Prostate gland (tissue), 2 donors: ENCODE results near the gene ZBTB21. TPM values are rescaled to one million over a fixed set of nuclear protein-coding genes. Genes with fewer than 3 reads are reported as not detected.

Experiments
- DNase-seq: peaks from one replicate; pipeline ENCODE4 v3.0.0-alpha.2; 2019; ENCODE audit warnings: low spot score
- H3K27ac ChIP-seq, 2 donors: fragments of 200-600 bp; sonication (generic); 2 replicates each; pipeline ENCODE4 v1.5.1; 2017 to 2019
- H3K27me3 ChIP-seq: fragments of 200-600 bp; sonication (generic); replicated peaks from 2 replicates; pipeline ENCODE4 v1.5.1; 2019; ENCODE audit not compliant: insufficient read depth
- H3K36me3 ChIP-seq, 2 donors: fragments of 200-600 bp; sonication (generic); 1 replicate in 1 of 2; 2 replicates in 1 of 2; pipeline versions ENCODE4 v1.5.1 to v1.8.1; 2017 to 2019
- H3K4me1 ChIP-seq: fragments of 200-600 bp; sonication (generic); replicated peaks from 2 replicates; pipeline ENCODE4 v1.5.1; 2019
- H3K4me3 ChIP-seq, 2 donors: fragments of 200-600 bp; sonication (generic); 2 replicates each; pipeline ENCODE4 v1.5.1; 2017 to 2019
- H3K9me3 ChIP-seq: fragments of 200-600 bp; sonication (generic); 2 replicates; pipeline ENCODE4 v1.5.1; 2017
- CTCF ChIP-seq, 4 experiments: fragments of 200-600 bp in 2 of 4; fragments of 450-650 bp in 2 of 4; sonication (generic) in 2 of 4; IDR thresholded peaks; 1 replicate in 3 of 4; 2 replicates in 1 of 4; pipeline ENCODE4 v1.5.1; 2016 to 2019; ENCODE audit warnings: antibody characterized with exemption in 4 of 4, mild to moderate bottlenecking in 2 of 4, moderate library complexity in 2 of 4
- POLR2A ChIP-seq: fragments of 450-650 bp; IDR thresholded peaks from one replicate; pipeline ENCODE4 v1.6.1; 2016; ENCODE audit warnings: antibody characterized with exemption, mild to moderate bottlenecking
- POLR2AphosphoS5 ChIP-seq: sonication (generic); formaldehyde crosslinking; IDR thresholded peaks from one replicate; pipeline ENCODE4 v1.6.1; 2017; ENCODE audit warnings: antibody characterized with exemption
- WGBS: methylation state at CpG from one replicate; pipeline ENCODE4 v1.1.5; 2018; 5-methylcytosine and 5-hydroxymethylcytosine counted together
- intact Hi-C: fragments of 100-400 bp; cut with DNase I; formaldehyde crosslinking; loops from one replicate; pipeline ENCODE4 v1.14.2; 2022
- total RNA-seq, 2 donors: library from RNA; depleted of rRNA; stranded (reverse); fragments of >200 nt; gene quantifications; one replicate each; pipeline ENCODE4 v1.1.0, GENCODE V29; 2016

Gene ZBTB21
- total RNA-seq, 2 donors from 2014 or later: 12.3 to 13.6 TPM

GRCh38 chr21:42031816-42032215 is 21.7 kb upstream of the ZBTB21 start:
- intact Hi-C loops: no loop called here
- no peak for TF ChIP-seq POLR2AphosphoS5
- TF ChIP-seq POLR2A: no peak
- no peak for TF ChIP-seq CTCF (IDR thresholded peaks at IDR 0.05)
- DNase-seq: peak; percentile 13
- no peak overlapping the region for H3K27ac ChIP-seq
- 62% methylated on average over 4 of the region's 4 CpGs for WGBS
- H3K4me3 ChIP-seq: no peak overlapping the region
- H3K27me3 ChIP-seq: no peaks in the 10 kb centered on the region
- no peaks in the 10 kb centered on the region for H3K36me3 ChIP-seq
- H3K4me1 ChIP-seq: no peaks in the 10 kb centered on the region
- no peaks in the 10 kb centered on the region for H3K9me3 ChIP-seq

GRCh38 chr21:42031241-42031640 is 21.1 kb upstream of the ZBTB21 start:
- no peaks in the 10 kb centered on the region for H3K27me3 ChIP-seq
- H3K4me3 ChIP-seq: no peak overlapping the region
- intact Hi-C loops: no loop called here
- TF ChIP-seq POLR2AphosphoS5 (no peak), POLR2A (no peak), CTCF (IDR thresholded peaks at IDR 0.05) (no peak)
- no peak for DNase-seq
- no peak overlapping the region for H3K27ac ChIP-seq
- no peaks in the 10 kb centered on the region for H3K9me3 ChIP-seq
- H3K4me1 ChIP-seq: no peaks in the 10 kb centered on the region
- 58% methylated on average over 9 of the region's 9 CpGs for WGBS
- H3K36me3 ChIP-seq: no peaks in the 10 kb centered on the region

GRCh38 chr21:42030311-42030710 is 20.2 kb upstream of the ZBTB21 start:
- H3K9me3 ChIP-seq: no peaks in the 10 kb centered on the region
- no peaks in the 10 kb centered on the region for H3K27me3 ChIP-seq
- intact Hi-C loops: no loop called here
- H3K4me3 ChIP-seq: no peak overlapping the region
- H3K4me1 ChIP-seq: no peaks in the 10 kb centered on the region
- TF ChIP-seq CTCF (IDR thresholded peaks at IDR 0.05): no peak
- no peak for TF ChIP-seq POLR2AphosphoS5
- no peak for TF ChIP-seq POLR2A
- no peaks in the 10 kb centered on the region for H3K36me3 ChIP-seq
- no peak for DNase-seq
- 89% methylated on average over 4 of the region's 4 CpGs for WGBS
- H3K27ac ChIP-seq: no peak overlapping the region

GRCh38 chr21:42028766-42029425 is 18.7 kb upstream of the ZBTB21 start:
- intact Hi-C loops: no loop called here

GRCh38 chr21:42027822-42028765 is 17.9 kb upstream of the ZBTB21 start:
- no peaks in the 10 kb centered on the region for H3K4me1 ChIP-seq
- DNase-seq: no peak
- no peaks in the 10 kb centered on the region for H3K27me3 ChIP-seq
- intact Hi-C loops: no loop called here
- no peak overlapping the region for H3K27ac ChIP-seq
- H3K9me3 ChIP-seq: no peaks in the 10 kb centered on the region
- 72% methylated on average over 25 of the region's 26 CpGs for WGBS
- no peak for TF ChIP-seq CTCF (IDR thresholded peaks at IDR 0.05)
- no peak overlapping the region for H3K4me3 ChIP-seq
- H3K36me3 ChIP-seq: no peaks in the 10 kb centered on the region

More at GRCh38 chr21:42028766-42029425, 18.7 kb upstream of the ZBTB21 start:
- no peak for DNase-seq
- Histone ChIP-seq H3K4me3 (no peak overlapping the region), H3K27me3 (no peaks in the 10 kb centered on the region), H3K4me1 (no peaks in the 10 kb centered on the region), H3K27ac (no peak overlapping the region), H3K36me3 (no peaks in the 10 kb centered on the region), H3K9me3 (no peaks in the 10 kb centered on the region)
- WGBS: 82% methylated on average over 9 of the region's 9 CpGs
- TF ChIP-seq POLR2A: no peak
